Naive thymus-derived CD8-positive, alpha-beta T cell (primary cell): Measurements from ENCODE around the gene INTS11. TPM values are rescaled to one million over a fixed set of nuclear protein-coding genes. Genes with fewer than 3 reads are reported as not detected.

ENCODE experiments used
- ATAC-seq, 2 donors: fragments of 150-1000 bp; cut with Tn5 transposase in 1 of 2; sonication (Bioruptor Pico), chemical (Tn5 transposase) in 1 of 2; 1 replicate in 1 of 2; 2 replicates in 1 of 2; pipeline ENCODE4 v1.10.0; 2021; ENCODE audit warnings: mild to moderate bottlenecking in 2 of 2, moderate library complexity in 2 of 2
- POLR2A ChIA-PET: fragments of 350-600 bp; sonication (Branson Sonifier 250); formaldehyde crosslinking; loops from one replicate; lab custom pipeline; 2021; ENCODE audit warnings: antibody characterized with exemption; lab: Charles Lee
- DNase-seq, 10 donors: peaks; one replicate each; pipeline versions ENCODE4 v3.0.0 to v3.0.0-alpha.2; 2020 to 2022
- H3K27ac Mint-ChIP-seq, 10 donors: one replicate each; pipeline ENCODE4 v1.8.0; 2020 to 2022; ENCODE audit warnings: mild to moderate bottlenecking in 10 of 10, mixed read lengths in 10 of 10, moderate library complexity in 4 of 10, inconsistent platforms in 1 of 10
- H3K27me3 Mint-ChIP-seq, 5 donors: one replicate each; pipeline ENCODE4 v1.8.0; 2021 to 2022; ENCODE audit warnings: mixed read lengths in 5 of 5
- H3K36me3 Mint-ChIP-seq, 3 donors: one replicate each; pipeline ENCODE4 v1.8.0; 2020 to 2022; ENCODE audit warnings: mixed read lengths in 3 of 3, mild to moderate bottlenecking in 2 of 3, inconsistent platforms in 1 of 3
- H3K4me1 Mint-ChIP-seq, 4 donors: one replicate each; pipeline ENCODE4 v1.8.0; 2021 to 2022; ENCODE audit warnings: mixed read lengths in 4 of 4
- H3K4me3 Mint-ChIP-seq, 10 donors: one replicate each; pipeline ENCODE4 v1.8.0; 2020 to 2022; ENCODE audit warnings: mild to moderate bottlenecking in 10 of 10, mixed read lengths in 10 of 10, moderate library complexity in 6 of 10, inconsistent platforms in 1 of 10
- H3K9me3 Mint-ChIP-seq, 9 donors: one replicate each; pipeline ENCODE4 v1.8.0; 2020 to 2022; ENCODE audit warnings: mixed read lengths in 9 of 9, mild to moderate bottlenecking in 3 of 9, inconsistent platforms in 1 of 9, moderate library complexity in 1 of 9
- polyA plus RNA-seq, 3 donors: library from polyadenylated mRNA; unstranded; fragments of 300-500 nt; fragmentation: Illumina TruSeq; gene quantifications; one replicate each; pipeline ENCODE4 v1.2.3, GENCODE V29; 2021
- total RNA-seq, 8 experiments: library from RNA in 2 of 8; stranded (reverse) in 2 of 8; gene quantifications; one replicate each; pipeline ENCODE4 v1.2.3 and lab custom pipeline; 2021 to 2026

Gene INTS11
- total and polyA plus RNA-seq, 5 experiments from 2014 or later, result 51.7 to 174 (median 65.1) TPM

GRCh38 chr1:1348420-1349255 lies 24.2 kb upstream of the INTS11 start:
- POLR2A ChIA-PET, result interaction anchor here (0.6 to 3.2 kb wide), 13 partner anchors 10 to 267 kb away, joined by 3 to 19 read pairs (median 7); partner anchors contain the start of genes AURKAIP1, CCNL2, CPTP and INTS11
- Mint-ChIP-seq H3K9me3 (no peaks in the 10 kb centered on the region), H3K4me1 (peaks cover 18 to 36% (median 30%) of the 10 kb centered on the region in 4 donors), H3K4me3 (peak overlapping the region; percentile 55 to 88 (median 74)), H3K27ac (peak overlapping the region in 9 of 10 donors; percentile 9 to 90 (median 71)), H3K36me3 (no peaks in the 10 kb centered on the region), H3K27me3 (peaks cover 0 to 9% (median 0%) of the 10 kb centered on the region in 5 donors)
- ATAC-seq (peak; percentile 29 to 45), DNase-seq (no peak)

- H3K27ac Mint-ChIP-seq, result peak overlapping the region; percentile 9 to 90 (median 70)
- H3K4me3 Mint-ChIP-seq, result peak overlapping the region; percentile 46 to 88 (median 74)
- no peaks in the 10 kb centered on the region for H3K9me3 Mint-ChIP-seq
- no peak for DNase-seq
- POLR2A ChIA-PET, result interaction anchor here (0.6 to 3.2 kb wide), 15 partner anchors 10 to 267 kb away, joined by 3 to 19 read pairs (median 6); partner anchors contain the start of genes AURKAIP1, CCNL2, CPTP and INTS11
- peaks cover 0 to 6% (median 0%) of the 10 kb centered on the region in 5 donors for H3K27me3 Mint-ChIP-seq
- H3K4me1 Mint-ChIP-seq, result peaks cover 16 to 30% (median 24%) of the 10 kb centered on the region in 4 donors
- no peak for ATAC-seq
- H3K36me3 Mint-ChIP-seq, result no peaks in the 10 kb centered on the region
Measured at GRCh38 chr1:1347663-1348419, 23.4 kb upstream of the INTS11 start.

GRCh38 chr1:1347026-1347595 lies 22.7 kb upstream of the INTS11 start:
- no peak for ATAC-seq
- POLR2A ChIA-PET, result interaction anchor here (1.0 to 3.2 kb wide), 10 partner anchors 9 to 73 kb away, joined by 3 to 19 read pairs (median 8); partner anchors contain the start of genes AURKAIP1, CCNL2, MRPL20 and MXRA8
- Mint-ChIP-seq H3K4me3 (peak overlapping the region; percentile 22 to 82 (median 70)), H3K4me1 (peaks cover 10 to 23% (median 16%) of the 10 kb centered on the region in 4 donors), H3K9me3 (no peaks in the 10 kb centered on the region), H3K27ac (peak overlapping the region in 7 of 10 donors; percentile 5 to 79 (median 43)), H3K27me3 (no peaks in the 10 kb centered on the region), H3K36me3 (no peaks in the 10 kb centered on the region)
- no peak for DNase-seq

- H3K4me3 Mint-ChIP-seq, result peak overlapping the region in 3 of 10 donors; percentile 10 to 79 (median 70)
- POLR2A ChIA-PET, result interaction anchor here (1.0 to 3.2 kb wide), 3 partner anchors 9 to 26 kb away, joined by 3 to 19 read pairs (median 4); no protein-coding TSS in a partner anchor
- DNase-seq, result no peak
- no peaks in the 10 kb centered on the region for H3K9me3 Mint-ChIP-seq
- H3K4me1 Mint-ChIP-seq, result peaks cover 9 to 19% (median 15%) of the 10 kb centered on the region in 4 donors
- H3K27ac Mint-ChIP-seq, result peak overlapping the region in 1 of 10 donors; percentile 51
- no peaks in the 10 kb centered on the region for H3K36me3 Mint-ChIP-seq
- ATAC-seq, result no peak
- H3K27me3 Mint-ChIP-seq, result no peaks in the 10 kb centered on the region
Measured at GRCh38 chr1:1346501-1346890, 22.0 kb upstream of the INTS11 start.

GRCh38 chr1:1345860-1346500 lies 21.5 kb upstream of the INTS11 start:
- POLR2A ChIA-PET, result interaction anchor here (1.3 to 3.2 kb wide), 2 partner anchors 8 to 26 kb away, joined by 4 to 19 read pairs; no protein-coding TSS in a partner anchor
- peaks cover 9 to 19% (median 15%) of the 10 kb centered on the region in 4 donors for H3K4me1 Mint-ChIP-seq
- DNase-seq, result no peak
- no peaks in the 10 kb centered on the region for H3K36me3 Mint-ChIP-seq
- H3K27me3 Mint-ChIP-seq, result no peaks in the 10 kb centered on the region
- no peak overlapping the region for H3K4me3 Mint-ChIP-seq
- no peak for ATAC-seq
- peak overlapping the region in 3 of 10 donors; percentile 25 to 51 (median 47) for H3K27ac Mint-ChIP-seq
- no peaks in the 10 kb centered on the region for H3K9me3 Mint-ChIP-seq

GRCh38 chr1:1345384-1345783 lies 20.9 kb upstream of the INTS11 start:
- POLR2A ChIA-PET, result no interaction called here
- Mint-ChIP-seq H3K36me3 (no peaks in the 10 kb centered on the region), H3K27ac (no peak overlapping the region), H3K4me3 (no peak overlapping the region), H3K9me3 (no peaks in the 10 kb centered on the region), H3K4me1 (peaks cover 9 to 19% (median 15%) of the 10 kb centered on the region in 4 donors), H3K27me3 (no peaks in the 10 kb centered on the region)
- no peak for DNase-seq
- ATAC-seq, result no peak

GRCh38 chr1:1344655-1345361 lies 20.3 kb upstream of the INTS11 start:
- DNase-seq, result no peak
- Mint-ChIP-seq H3K4me1 (peaks cover 9 to 19% (median 15%) of the 10 kb centered on the region in 4 donors), H3K27ac (no peak overlapping the region), H3K4me3 (no peak overlapping the region), H3K9me3 (no peaks in the 10 kb centered on the region), H3K27me3 (no peaks in the 10 kb centered on the region), H3K36me3 (no peaks in the 10 kb centered on the region)
- no peak for ATAC-seq
- POLR2A ChIA-PET, result no interaction called here

GRCh38 chr1:1343811-1344421 lies 19.5 kb upstream of the INTS11 start:
- H3K27me3 Mint-ChIP-seq, result no peaks in the 10 kb centered on the region
- H3K9me3 Mint-ChIP-seq, result no peaks in the 10 kb centered on the region
- no peak overlapping the region for H3K4me3 Mint-ChIP-seq
- ATAC-seq (no peak), DNase-seq (no peak)
- no peaks in the 10 kb centered on the region for H3K36me3 Mint-ChIP-seq
- peaks cover 9 to 19% (median 15%) of the 10 kb centered on the region in 4 donors for H3K4me1 Mint-ChIP-seq
- POLR2A ChIA-PET, result interaction anchor here (0.6 to 1.2 kb wide), 4 partner anchors 12 to 193 kb away, joined by 3 to 4 read pairs (median 4); no protein-coding TSS in a partner anchor
- peak overlapping the region in 1 of 10 donors; percentile 53 for H3K27ac Mint-ChIP-seq

- POLR2A ChIA-PET, result interaction anchor here (0.5 to 0.9 kb wide), 2 partner anchors 32 to 204 kb away, joined by 3 to 6 read pairs; no protein-coding TSS in a partner anchor
- H3K36me3 Mint-ChIP-seq, result no peaks in the 10 kb centered on the region
- ATAC-seq, result no peak
- H3K4me3 Mint-ChIP-seq, result no peak overlapping the region
- no peaks in the 10 kb centered on the region for H3K27me3 Mint-ChIP-seq
- no peaks in the 10 kb centered on the region for H3K9me3 Mint-ChIP-seq
- peaks cover 9 to 13% (median 11%) of the 10 kb centered on the region in 4 donors for H3K4me1 Mint-ChIP-seq
- no peak for DNase-seq
- H3K27ac Mint-ChIP-seq, result peak overlapping the region in 2 of 10 donors; percentile 41 to 53
Measured at GRCh38 chr1:1342584-1343115, 18.2 kb upstream of the INTS11 start.

- POLR2A ChIA-PET, result interaction anchor here (0.5 kb wide), 1 partner anchor 203 kb away, joined by 6 read pairs; no protein-coding TSS in a partner anchor
- DNase-seq (no peak), ATAC-seq (no peak)
- Mint-ChIP-seq H3K9me3 (no peaks in the 10 kb centered on the region), H3K27ac (no peak overlapping the region), H3K4me3 (no peak overlapping the region), H3K4me1 (peaks cover 5 to 9% (median 7%) of the 10 kb centered on the region in 4 donors), H3K27me3 (no peaks in the 10 kb centered on the region), H3K36me3 (no peaks in the 10 kb centered on the region)
Measured at GRCh38 chr1:1342061-1342562, 17.7 kb upstream of the INTS11 start.
